ENCODE results near the gene CCDC40. TPM values are rescaled to one million over a fixed set of nuclear protein-coding genes. Genes with fewer than 3 reads are reported as not detected.
A peak's percentile ranks its signal among the peaks of the same experiment; 100 is the strongest.

Gene CCDC40
- total and polyA plus RNA-seq, 2 of the 13 experiments (the other 11 are each of a cell fraction or from before 2014, with no cell fraction given): 4.1 to 5.5 TPM

DNA sequence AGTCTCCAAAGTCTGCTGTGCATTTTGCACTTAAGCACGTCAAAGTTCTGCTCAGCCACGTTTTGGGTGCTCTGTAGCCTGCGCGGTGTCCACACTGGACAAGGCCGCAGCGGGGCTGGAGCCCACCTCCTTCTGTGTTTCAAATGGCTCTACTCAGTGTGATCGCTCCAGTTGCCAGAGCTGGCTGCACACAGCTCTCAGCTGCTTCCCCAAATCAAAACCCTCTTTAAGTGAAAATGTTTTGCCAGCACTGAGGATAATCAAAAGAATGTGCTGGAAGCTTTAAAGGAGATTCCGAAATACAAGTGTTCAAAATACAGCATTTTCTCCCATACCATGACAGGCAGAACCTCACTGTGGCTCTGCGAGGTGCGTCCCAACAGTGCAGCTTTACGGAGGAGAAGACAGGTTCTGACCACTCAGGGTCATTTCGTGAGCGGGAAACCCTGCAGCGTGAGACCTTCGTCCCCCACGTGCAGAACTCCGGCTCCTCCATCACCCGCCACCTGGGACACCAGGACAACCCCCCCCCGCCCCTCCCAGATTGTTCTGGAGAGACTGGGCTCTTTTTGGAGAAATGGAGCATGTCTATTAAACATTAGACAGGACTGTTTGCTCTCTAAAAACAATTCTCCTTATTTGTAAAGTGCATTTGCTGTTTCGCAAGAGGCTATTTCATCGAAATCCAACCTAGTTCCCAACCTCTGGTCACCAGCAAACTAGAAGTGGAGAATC, 17.4 kb upstream of the CCDC40 start (continued):
- TF ChIP-seq, protein P1, sequence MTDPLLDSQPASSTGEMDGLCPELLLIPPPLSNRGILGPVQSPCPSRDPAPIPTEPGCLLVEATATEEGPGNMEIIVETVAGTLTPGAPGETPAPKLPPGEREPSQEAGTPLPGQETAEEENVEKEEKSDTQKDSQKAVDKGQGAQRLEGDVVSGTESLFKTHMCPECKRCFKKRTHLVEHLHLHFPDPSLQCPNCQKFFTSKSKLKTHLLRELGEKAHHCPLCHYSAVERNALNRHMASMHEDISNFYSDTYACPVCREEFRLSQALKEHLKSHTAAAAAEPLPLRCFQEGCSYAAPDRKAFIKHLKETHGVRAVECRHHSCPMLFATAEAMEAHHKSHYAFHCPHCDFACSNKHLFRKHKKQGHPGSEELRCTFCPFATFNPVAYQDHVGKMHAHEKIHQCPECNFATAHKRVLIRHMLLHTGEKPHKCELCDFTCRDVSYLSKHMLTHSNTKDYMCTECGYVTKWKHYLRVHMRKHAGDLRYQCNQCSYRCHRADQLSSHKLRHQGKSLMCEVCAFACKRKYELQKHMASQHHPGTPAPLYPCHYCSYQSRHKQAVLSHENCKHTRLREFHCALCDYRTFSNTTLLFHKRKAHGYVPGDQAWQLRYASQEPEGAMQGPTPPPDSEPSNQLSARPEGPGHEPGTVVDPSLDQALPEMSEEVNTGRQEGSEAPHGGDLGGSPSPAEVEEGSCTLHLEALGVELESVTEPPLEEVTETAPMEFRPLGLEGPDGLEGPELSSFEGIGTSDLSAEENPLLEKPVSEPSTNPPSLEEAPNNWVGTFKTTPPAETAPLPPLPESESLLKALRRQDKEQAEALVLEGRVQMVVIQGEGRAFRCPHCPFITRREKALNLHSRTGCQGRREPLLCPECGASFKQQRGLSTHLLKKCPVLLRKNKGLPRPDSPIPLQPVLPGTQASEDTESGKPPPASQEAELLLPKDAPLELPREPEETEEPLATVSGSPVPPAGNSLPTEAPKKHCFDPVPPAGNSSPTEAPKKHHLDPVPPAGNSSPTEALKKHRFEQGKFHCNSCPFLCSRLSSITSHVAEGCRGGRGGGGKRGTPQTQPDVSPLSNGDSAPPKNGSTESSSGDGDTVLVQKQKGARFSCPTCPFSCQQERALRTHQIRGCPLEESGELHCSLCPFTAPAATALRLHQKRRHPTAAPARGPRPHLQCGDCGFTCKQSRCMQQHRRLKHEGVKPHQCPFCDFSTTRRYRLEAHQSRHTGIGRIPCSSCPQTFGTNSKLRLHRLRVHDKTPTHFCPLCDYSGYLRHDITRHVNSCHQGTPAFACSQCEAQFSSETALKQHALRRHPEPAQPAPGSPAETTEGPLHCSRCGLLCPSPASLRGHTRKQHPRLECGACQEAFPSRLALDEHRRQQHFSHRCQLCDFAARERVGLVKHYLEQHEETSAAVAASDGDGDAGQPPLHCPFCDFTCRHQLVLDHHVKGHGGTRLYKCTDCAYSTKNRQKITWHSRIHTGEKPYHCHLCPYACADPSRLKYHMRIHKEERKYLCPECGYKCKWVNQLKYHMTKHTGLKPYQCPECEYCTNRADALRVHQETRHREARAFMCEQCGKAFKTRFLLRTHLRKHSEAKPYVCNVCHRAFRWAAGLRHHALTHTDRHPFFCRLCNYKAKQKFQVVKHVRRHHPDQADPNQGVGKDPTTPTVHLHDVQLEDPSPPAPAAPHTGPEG (CRISPR knock-in tag; IDR thresholded peaks at IDR 0.05): 0 out of 2 replicates have a peak, but pooled peaks have one; percentile 43
- TF ChIP-seq, protein P2, sequence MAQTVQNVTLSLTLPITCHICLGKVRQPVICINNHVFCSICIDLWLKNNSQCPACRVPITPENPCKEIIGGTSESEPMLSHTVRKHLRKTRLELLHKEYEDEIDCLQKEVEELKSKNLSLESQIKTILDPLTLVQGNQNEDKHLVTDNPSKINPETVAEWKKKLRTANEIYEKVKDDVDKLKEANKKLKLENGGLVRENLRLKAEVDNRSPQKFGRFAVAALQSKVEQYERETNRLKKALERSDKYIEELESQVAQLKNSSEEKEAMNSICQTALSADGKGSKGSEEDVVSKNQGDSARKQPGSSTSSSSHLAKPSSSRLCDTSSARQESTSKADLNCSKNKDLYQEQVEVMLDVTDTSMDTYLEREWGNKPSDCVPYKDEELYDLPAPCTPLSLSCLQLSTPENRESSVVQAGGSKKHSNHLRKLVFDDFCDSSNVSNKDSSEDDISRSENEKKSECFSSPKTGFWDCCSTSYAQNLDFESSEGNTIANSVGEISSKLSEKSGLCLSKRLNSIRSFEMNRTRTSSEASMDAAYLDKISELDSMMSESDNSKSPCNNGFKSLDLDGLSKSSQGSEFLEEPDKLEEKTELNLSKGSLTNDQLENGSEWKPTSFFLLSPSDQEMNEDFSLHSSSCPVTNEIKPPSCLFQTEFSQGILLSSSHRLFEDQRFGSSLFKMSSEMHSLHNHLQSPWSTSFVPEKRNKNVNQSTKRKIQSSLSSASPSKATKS (CRISPR knock-in tag; IDR thresholded peaks at IDR 0.05): 0 out of 2 replicates have a peak, but pooled peaks have one; percentile 54
- TF ChIP-seq ZBTB38 (CRISPR knock-in tag; IDR thresholded peaks at IDR 0.05) (peak; percentile 53; the same call in 1 of the 2 replicates), ZIK1 (CRISPR knock-in tag; IDR thresholded peaks at IDR 0.05; ENCODE audit: borderline replicate concordance, low read depth) (no peak), FOXP1 (IDR thresholded peaks at IDR 0.05) (no peak), FOXP1 (CRISPR knock-in tag; IDR thresholded peaks at IDR 0.05) (0 out of 2 replicates have a peak, but pooled peaks have one; percentile 12), GATAD2A (CRISPR knock-in tag; IDR thresholded peaks at IDR 0.05) (peak; percentile 65; the same call in 1 of the 2 replicates), PHF20 (CRISPR knock-in tag; IDR thresholded peaks at IDR 0.05) (no peak), SALL2 (CRISPR knock-in tag; IDR thresholded peaks at IDR 0.05) (no peak), ZNF30 (CRISPR knock-in tag; IDR thresholded peaks at IDR 0.05) (no peak), ZNF567 (CRISPR knock-in tag; IDR thresholded peaks at IDR 0.05; ENCODE audit: borderline replicate concordance) (no peak)
- TF ChIP-seq, protein P3, sequence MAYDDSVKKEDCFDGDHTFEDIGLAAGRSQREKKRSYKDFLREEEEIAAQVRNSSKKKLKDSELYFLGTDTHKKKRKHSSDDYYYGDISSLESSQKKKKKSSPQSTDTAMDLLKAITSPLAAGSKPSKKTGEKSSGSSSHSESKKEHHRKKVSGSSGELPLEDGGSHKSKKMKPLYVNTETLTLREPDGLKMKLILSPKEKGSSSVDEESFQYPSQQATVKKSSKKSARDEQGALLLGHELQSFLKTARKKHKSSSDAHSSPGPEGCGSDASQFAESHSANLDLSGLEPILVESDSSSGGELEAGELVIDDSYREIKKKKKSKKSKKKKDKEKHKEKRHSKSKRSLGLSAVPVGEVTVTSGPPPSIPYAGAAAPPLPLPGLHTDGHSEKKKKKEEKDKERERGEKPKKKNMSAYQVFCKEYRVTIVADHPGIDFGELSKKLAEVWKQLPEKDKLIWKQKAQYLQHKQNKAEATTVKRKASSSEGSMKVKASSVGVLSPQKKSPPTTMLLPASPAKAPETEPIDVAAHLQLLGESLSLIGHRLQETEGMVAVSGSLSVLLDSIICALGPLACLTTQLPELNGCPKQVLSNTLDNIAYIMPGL (CRISPR knock-in tag; IDR thresholded peaks at IDR 0.05; ENCODE audit: borderline replicate concordance in 1 of 2, low read depth in 1 of 2): 0 out of 4 replicates have a peak, but pooled peaks of 1 of the 2 experiments have one; percentile 12
- TF ChIP-seq, protein P4, sequence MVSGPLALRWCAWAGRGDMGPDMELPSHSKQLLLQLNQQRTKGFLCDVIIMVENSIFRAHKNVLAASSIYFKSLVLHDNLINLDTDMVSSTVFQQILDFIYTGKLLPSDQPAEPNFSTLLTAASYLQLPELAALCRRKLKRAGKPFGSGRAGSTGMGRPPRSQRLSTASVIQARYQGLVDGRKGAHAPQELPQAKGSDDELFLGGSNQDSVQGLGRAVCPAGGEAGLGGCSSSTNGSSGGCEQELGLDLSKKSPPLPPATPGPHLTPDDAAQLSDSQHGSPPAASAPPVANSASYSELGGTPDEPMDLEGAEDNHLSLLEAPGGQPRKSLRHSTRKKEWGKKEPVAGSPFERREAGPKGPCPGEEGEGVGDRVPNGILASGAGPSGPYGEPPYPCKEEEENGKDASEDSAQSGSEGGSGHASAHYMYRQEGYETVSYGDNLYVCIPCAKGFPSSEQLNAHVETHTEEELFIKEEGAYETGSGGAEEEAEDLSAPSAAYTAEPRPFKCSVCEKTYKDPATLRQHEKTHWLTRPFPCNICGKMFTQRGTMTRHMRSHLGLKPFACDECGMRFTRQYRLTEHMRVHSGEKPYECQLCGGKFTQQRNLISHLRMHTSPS (CRISPR knock-in tag; IDR thresholded peaks at IDR 0.05; ENCODE audit: low read depth): no peak
- TF ChIP-seq, protein P5, sequence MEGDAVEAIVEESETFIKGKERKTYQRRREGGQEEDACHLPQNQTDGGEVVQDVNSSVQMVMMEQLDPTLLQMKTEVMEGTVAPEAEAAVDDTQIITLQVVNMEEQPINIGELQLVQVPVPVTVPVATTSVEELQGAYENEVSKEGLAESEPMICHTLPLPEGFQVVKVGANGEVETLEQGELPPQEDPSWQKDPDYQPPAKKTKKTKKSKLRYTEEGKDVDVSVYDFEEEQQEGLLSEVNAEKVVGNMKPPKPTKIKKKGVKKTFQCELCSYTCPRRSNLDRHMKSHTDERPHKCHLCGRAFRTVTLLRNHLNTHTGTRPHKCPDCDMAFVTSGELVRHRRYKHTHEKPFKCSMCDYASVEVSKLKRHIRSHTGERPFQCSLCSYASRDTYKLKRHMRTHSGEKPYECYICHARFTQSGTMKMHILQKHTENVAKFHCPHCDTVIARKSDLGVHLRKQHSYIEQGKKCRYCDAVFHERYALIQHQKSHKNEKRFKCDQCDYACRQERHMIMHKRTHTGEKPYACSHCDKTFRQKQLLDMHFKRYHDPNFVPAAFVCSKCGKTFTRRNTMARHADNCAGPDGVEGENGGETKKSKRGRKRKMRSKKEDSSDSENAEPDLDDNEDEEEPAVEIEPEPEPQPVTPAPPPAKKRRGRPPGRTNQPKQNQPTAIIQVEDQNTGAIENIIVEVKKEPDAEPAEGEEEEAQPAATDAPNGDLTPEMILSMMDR (CRISPR knock-in tag; IDR thresholded peaks at IDR 0.05): 0 out of 2 replicates have a peak, but pooled peaks have one; percentile 13
